Karpas-422 (cell line): ENCODE data around the gene EDNRA. TPM values are rescaled to one million over a fixed set of nuclear protein-coding genes. Genes with fewer than 3 reads are reported as not detected.

ENCODE experiments used
- DNase-seq: peaks from one replicate; pipeline ENCODE4 v3.0.0-alpha.2; 2015
- H2AFZ ChIP-seq: fragments of 200-600 bp; sonication (generic); 2 replicates; pipeline ENCODE4 v1.6.1; 2014; ENCODE audit warnings: antibody characterized with exemption, low read length, mixed read lengths
- H3K27ac ChIP-seq: fragments of 200-600 bp; sonication (generic); 2 replicates; pipeline ENCODE4 v1.5.1; 2014; ENCODE audit warnings: mild to moderate bottlenecking, low read length, moderate library complexity
- H3K27me3 ChIP-seq: fragments of 200-600 bp; sonication (generic); 2 replicates; pipeline ENCODE4 v1.6.1; 2014; ENCODE audit warnings: low read length, mixed read lengths
- H3K36me3 ChIP-seq: fragments of 200-600 bp; sonication (generic); 2 replicates; pipeline ENCODE4 v1.6.1; 2014; ENCODE audit warnings: low read length, mixed read lengths; ENCODE audit not compliant: insufficient read depth
- H3K4me1 ChIP-seq: fragments of 200-600 bp; sonication (generic); 2 replicates; pipeline ENCODE4 v1.6.1; 2014; ENCODE audit warnings: mild to moderate bottlenecking, low read length, mixed read lengths
- H3K4me2 ChIP-seq: fragments of 200-600 bp; sonication (generic); 2 replicates; pipeline ENCODE4 v1.6.1; 2014; ENCODE audit warnings: low read length, low read depth, mild to moderate bottlenecking; ENCODE audit not compliant: poor library complexity, severe bottlenecking
- H3K4me3 ChIP-seq: fragments of 200-600 bp; sonication (generic); 2 replicates; pipeline ENCODE4 v1.5.1; 2014; ENCODE audit warnings: mild to moderate bottlenecking, antibody characterized with exemption, low read length, mixed read lengths
- H3K79me2 ChIP-seq: fragments of 200-600 bp; sonication (generic); 2 replicates; pipeline ENCODE4 v1.6.1; 2014; ENCODE audit warnings: mild to moderate bottlenecking, low read length, mixed read lengths
- H3K9ac ChIP-seq: fragments of 200-600 bp; sonication (generic); 2 replicates; pipeline ENCODE4 v1.6.0; 2014; ENCODE audit warnings: low read length
- H3K9me2 ChIP-seq: fragments of 200-600 bp; sonication (generic), shearing (Covaris generic); replicated peaks from 2 replicates; pipeline ENCODE4 v1.6.0; 2014; ENCODE audit warnings: mild to moderate bottlenecking, low read length, moderate library complexity; ENCODE audit not compliant: insufficient read depth
- H3K9me3 ChIP-seq: fragments of 300-700, 200-600 bp; sonication (generic); 2 replicates; pipeline ENCODE4 v1.6.1; 2014; ENCODE audit warnings: low read length, mixed read lengths
- H4K20me1 ChIP-seq: fragments of 200-600 bp; sonication (generic); 2 replicates; pipeline ENCODE4 v1.6.1; 2014; ENCODE audit warnings: mild to moderate bottlenecking, antibody characterized with exemption, low read length, low read depth; ENCODE audit not compliant: insufficient read depth
- total RNA-seq: library from RNA; depleted of rRNA; stranded (reverse); fragments of >200 nt; shearing (Covaris generic); gene quantifications from 2 replicates; pipeline ENCODE4 v1.2.3, GENCODE V29; 2014; ENCODE audit warnings: low replicate concordance

Gene EDNRA
- total RNA-seq, 1 experiment from 2014 or later = not detected

- Histone ChIP-seq H3K9me2 (no peaks in the 10 kb centered on the region), H3K4me1 (no peaks in the 10 kb centered on the region), H3K27ac (no peak overlapping the region), H4K20me1 (no peaks in the 10 kb centered on the region), H3K4me3 (no peak overlapping the region), H3K4me2 (no peak overlapping the region), H3K36me3 (no peaks in the 10 kb centered on the region), H3K9ac (no peak overlapping the region), H3K9me3 (no peaks in the 10 kb centered on the region), H3K79me2 (no peaks in the 10 kb centered on the region), H3K27me3 (no peaks in the 10 kb centered on the region), H2AFZ (no peak overlapping the region)
- DNase-seq = no peak
These were observed 97.7 kb downstream of the EDNRA start for GRCh38 chr4:147578593-147578992.

DNA sequence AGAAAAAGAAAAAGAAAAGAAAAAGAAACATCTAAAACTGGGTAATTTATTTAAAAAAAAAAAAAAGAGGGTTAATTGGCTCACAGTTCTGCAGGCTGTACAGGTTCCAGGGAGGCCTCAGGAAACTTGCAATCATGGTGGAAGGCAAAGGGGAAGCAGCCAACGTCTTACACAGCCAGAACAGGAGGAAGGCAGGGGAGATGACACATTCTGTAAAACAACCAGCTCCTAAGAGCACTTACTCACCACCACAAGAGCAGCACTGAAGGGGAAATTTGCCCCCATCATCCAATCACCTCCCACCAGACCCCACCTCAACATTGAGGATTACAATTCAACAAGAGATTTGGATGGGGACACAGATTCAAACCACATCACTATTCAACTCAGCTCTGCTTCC, 99.5 kb downstream of the EDNRA start:
- Histone ChIP-seq H3K9me3 (no peaks in the 10 kb centered on the region), H3K4me3 (no peak overlapping the region), H3K27me3 (no peaks in the 10 kb centered on the region), H2AFZ (no peak overlapping the region), H3K27ac (no peak overlapping the region), H3K36me3 (no peaks in the 10 kb centered on the region), H3K9ac (no peak overlapping the region), H3K9me2 (no peaks in the 10 kb centered on the region), H3K4me2 (no peak overlapping the region), H3K4me1 (no peaks in the 10 kb centered on the region), H3K79me2 (no peaks in the 10 kb centered on the region), H4K20me1 (no peaks in the 10 kb centered on the region)
- no peak for DNase-seq

DNA sequence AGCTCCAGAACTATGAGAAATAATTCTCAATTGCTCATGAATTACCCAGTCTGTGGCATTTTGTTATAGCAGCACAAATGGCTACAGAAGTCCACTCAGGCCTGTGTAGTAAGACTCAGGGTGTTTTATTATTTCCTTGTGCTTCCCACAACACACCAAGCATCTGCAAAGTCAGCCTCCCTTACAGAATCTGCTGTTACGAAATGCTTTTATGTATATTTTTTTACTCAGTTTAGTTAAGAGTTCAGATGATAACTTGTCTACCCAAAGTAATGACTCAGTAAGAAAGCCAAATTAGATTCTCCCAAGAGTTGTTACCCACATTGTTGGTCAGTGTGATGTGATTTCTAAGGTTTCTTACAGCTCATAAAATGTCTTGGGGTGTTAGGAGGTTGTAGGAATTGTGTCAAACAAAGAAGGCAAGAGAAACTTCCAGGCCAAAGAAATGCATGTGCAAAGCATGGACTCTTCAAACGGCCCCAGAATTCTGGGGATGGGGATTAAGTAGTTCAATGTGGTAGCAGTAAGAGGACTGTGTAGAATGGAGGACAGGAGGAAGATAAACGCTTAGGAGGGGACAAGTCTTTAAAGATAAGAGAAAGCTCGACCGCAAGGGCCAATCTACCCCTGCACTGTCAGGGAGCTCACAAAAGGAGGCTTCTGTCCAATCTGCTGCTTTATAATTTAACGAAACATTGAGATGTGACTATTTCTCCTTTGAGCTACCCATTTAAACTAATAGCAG, 100.9 kb downstream of the EDNRA start:
- DNase-seq = no peak
- H3K9me3 ChIP-seq = no peaks in the 10 kb centered on the region
- H3K9me2 ChIP-seq = no peaks in the 10 kb centered on the region
- H3K27ac ChIP-seq = no peak overlapping the region
- no peaks in the 10 kb centered on the region for H4K20me1 ChIP-seq
- no peaks in the 10 kb centered on the region for H3K36me3 ChIP-seq
- no peaks in the 10 kb centered on the region for H3K79me2 ChIP-seq
- no peaks in the 10 kb centered on the region for H3K27me3 ChIP-seq
- H3K4me2 ChIP-seq = no peak overlapping the region
- H3K9ac ChIP-seq = no peak overlapping the region
- H3K4me1 ChIP-seq = no peaks in the 10 kb centered on the region
- no peak overlapping the region for H3K4me3 ChIP-seq
- no peak overlapping the region for H2AFZ ChIP-seq

GRCh38 chr4:147582386-147583060, 101.6 kb downstream of the EDNRA start:
- no peak for DNase-seq
- no peak overlapping the region for H3K4me3 ChIP-seq
- no peak overlapping the region for H3K9ac ChIP-seq
- H3K9me2 ChIP-seq = no peaks in the 10 kb centered on the region
- H3K27ac ChIP-seq = no peak overlapping the region
- H3K4me1 ChIP-seq = no peaks in the 10 kb centered on the region
- H4K20me1 ChIP-seq = no peaks in the 10 kb centered on the region
- no peaks in the 10 kb centered on the region for H3K79me2 ChIP-seq
- no peak overlapping the region for H3K4me2 ChIP-seq
- no peaks in the 10 kb centered on the region for H3K36me3 ChIP-seq
- no peaks in the 10 kb centered on the region for H3K9me3 ChIP-seq
- H2AFZ ChIP-seq = no peak overlapping the region
- H3K27me3 ChIP-seq = no peaks in the 10 kb centered on the region

GRCh38 chr4:147583876-147584275, 103.0 kb downstream of the EDNRA start:
- no peak overlapping the region for H3K4me3 ChIP-seq
- H3K9me2 ChIP-seq = no peaks in the 10 kb centered on the region
- H3K9ac ChIP-seq = no peak overlapping the region
- H3K27ac ChIP-seq = no peak overlapping the region
- H3K79me2 ChIP-seq = no peaks in the 10 kb centered on the region
- no peak for DNase-seq
- H2AFZ ChIP-seq = no peak overlapping the region
- H3K4me1 ChIP-seq = no peaks in the 10 kb centered on the region
- H4K20me1 ChIP-seq = no peaks in the 10 kb centered on the region
- H3K27me3 ChIP-seq = no peaks in the 10 kb centered on the region
- no peak overlapping the region for H3K4me2 ChIP-seq
- no peaks in the 10 kb centered on the region for H3K9me3 ChIP-seq
- H3K36me3 ChIP-seq = no peaks in the 10 kb centered on the region

GRCh38 chr4:147586032-147586431, 105.1 kb downstream of the EDNRA start:
- Histone ChIP-seq H3K9me3 (no peaks in the 10 kb centered on the region), H3K4me1 (no peaks in the 10 kb centered on the region), H4K20me1 (no peaks in the 10 kb centered on the region), H3K27ac (no peak overlapping the region), H3K4me3 (no peak overlapping the region), H3K9ac (no peak overlapping the region), H3K27me3 (peaks cover 3% of the 10 kb centered on the region; the same call in 1 of the 2 replicates), H3K9me2 (no peaks in the 10 kb centered on the region), H3K79me2 (no peaks in the 10 kb centered on the region), H3K36me3 (no peaks in the 10 kb centered on the region), H3K4me2 (no peak overlapping the region), H2AFZ (no peak overlapping the region)
- no peak for DNase-seq

GRCh38 chr4:147586637-147587036, 105.7 kb downstream of the EDNRA start:
- no peaks in the 10 kb centered on the region for H3K36me3 ChIP-seq
- H4K20me1 ChIP-seq = no peaks in the 10 kb centered on the region
- no peaks in the 10 kb centered on the region for H3K79me2 ChIP-seq
- no peak overlapping the region for H3K4me2 ChIP-seq
- no peak for DNase-seq
- H2AFZ ChIP-seq = no peak overlapping the region
- H3K9me3 ChIP-seq = no peaks in the 10 kb centered on the region
- H3K27ac ChIP-seq = no peak overlapping the region
- no peaks in the 10 kb centered on the region for H3K4me1 ChIP-seq
- no peak overlapping the region for H3K9ac ChIP-seq
- H3K27me3 ChIP-seq = peaks cover 3% of the 10 kb centered on the region; the same call in 1 of the 2 replicates
- H3K4me3 ChIP-seq = no peak overlapping the region
- H3K9me2 ChIP-seq = no peaks in the 10 kb centered on the region

DNA sequence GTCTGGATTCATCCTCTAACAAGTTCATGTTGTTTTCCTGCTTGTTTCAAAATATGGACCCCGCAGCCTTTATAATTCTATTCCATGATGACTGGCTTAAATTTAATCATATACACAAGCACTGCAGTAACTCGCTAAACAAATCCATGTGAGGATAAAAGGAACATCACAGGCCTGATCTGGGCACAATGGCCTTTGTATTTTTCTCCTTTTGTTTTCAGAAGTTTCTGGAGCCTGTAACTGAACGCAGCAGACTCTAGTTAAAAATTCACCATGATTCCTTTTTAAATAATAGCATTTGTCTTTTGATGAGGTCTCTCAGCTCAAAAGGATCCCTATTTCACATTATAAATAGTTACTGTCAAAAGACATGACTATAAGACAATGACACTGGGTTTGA, 106.1 kb downstream of the EDNRA start:
- no peaks in the 10 kb centered on the region for H3K4me1 ChIP-seq
- no peak overlapping the region for H3K4me3 ChIP-seq
- no peak for DNase-seq
- no peak overlapping the region for H2AFZ ChIP-seq
- no peak overlapping the region for H3K9ac ChIP-seq
- H3K79me2 ChIP-seq = no peaks in the 10 kb centered on the region
- no peak overlapping the region for H3K27ac ChIP-seq
- H3K4me2 ChIP-seq = no peak overlapping the region
- no peaks in the 10 kb centered on the region for H4K20me1 ChIP-seq
- no peaks in the 10 kb centered on the region for H3K9me2 ChIP-seq
- peaks cover 3% of the 10 kb centered on the region; the same call in 1 of the 2 replicates for H3K27me3 ChIP-seq
- no peaks in the 10 kb centered on the region for H3K36me3 ChIP-seq
- H3K9me3 ChIP-seq = no peaks in the 10 kb centered on the region
